Activated naive CD8-positive, alpha-beta T cell treated with anti-CD3 and anti-CD28 coated beads, Interleukin-2, amount 50 U/mL, for 24 hours (primary cell): ENCODE data around the gene THBD.

Experiments used
- ATAC-seq: fragments of 150-1000 bp; cut with Tn5 transposase; one replicate; pipeline ENCODE4 v1.10.0; 2021
- DNase-seq: peaks from one replicate; pipeline ENCODE4 v3.0.0; 2021
- H3K27ac Mint-ChIP-seq: one replicate; pipeline ENCODE4 v1.8.0; 2021; ENCODE audit warnings: mild to moderate bottlenecking, mixed read lengths
- H3K27me3 Mint-ChIP-seq: one replicate; pipeline ENCODE4 v1.8.0; 2021; ENCODE audit warnings: mixed read lengths
- H3K36me3 Mint-ChIP-seq: one replicate; pipeline ENCODE4 v1.8.0; 2021; ENCODE audit warnings: low read depth, mixed read lengths
- H3K4me1 Mint-ChIP-seq: one replicate; pipeline ENCODE4 v1.8.0; 2021; ENCODE audit warnings: mixed read lengths
- H3K4me3 Mint-ChIP-seq: one replicate; pipeline ENCODE4 v1.8.0; 2021; ENCODE audit warnings: mild to moderate bottlenecking, moderate library complexity, mixed read lengths
- H3K9me3 Mint-ChIP-seq: one replicate; pipeline ENCODE4 v1.8.0; 2021; ENCODE audit warnings: mixed read lengths

Gene THBD

GRCh38 chr20:23049201-23050075 lies at the start of gene THBD:
Gene THBD (minus strand): TSS chr20:23049672. CDS start chr20:23049504, 168 bp downstream.
- H3K36me3 Mint-ChIP-seq = no peaks in the 10 kb centered on the region
- H3K27me3 Mint-ChIP-seq = peaks cover 43% of the 10 kb centered on the region
- no peak for DNase-seq
- no peak for ATAC-seq
- H3K27ac Mint-ChIP-seq = no peak within 1 kb of the TSS
- no peaks in the 10 kb centered on the region for H3K4me1 Mint-ChIP-seq
- H3K4me3 Mint-ChIP-seq = no peak within 1 kb of the TSS
- no peaks in the 10 kb centered on the region for H3K9me3 Mint-ChIP-seq

GRCh38 chr20:23097636-23098580 lies 48.4 kb upstream of the THBD start:
- ATAC-seq (no peak), DNase-seq (no peak)
- Mint-ChIP-seq H3K36me3 (no peaks in the 10 kb centered on the region), H3K4me3 (no peak overlapping the region), H3K4me1 (no peaks in the 10 kb centered on the region), H3K27me3 (peaks cover 2% of the 10 kb centered on the region), H3K9me3 (no peaks in the 10 kb centered on the region), H3K27ac (no peak overlapping the region)

- ATAC-seq (no peak), DNase-seq (no peak)
- Mint-ChIP-seq H3K9me3 (no peaks in the 10 kb centered on the region), H3K4me3 (no peak overlapping the region), H3K27me3 (peaks cover 2% of the 10 kb centered on the region), H3K27ac (no peak overlapping the region), H3K36me3 (no peaks in the 10 kb centered on the region), H3K4me1 (no peaks in the 10 kb centered on the region)
Measured at GRCh38 chr20:23096986-23097520, 47.6 kb upstream of the THBD start.

- H3K27ac Mint-ChIP-seq = no peak overlapping the region
- no peak for ATAC-seq
- H3K9me3 Mint-ChIP-seq = no peaks in the 10 kb centered on the region
- no peak for DNase-seq
- no peak overlapping the region for H3K4me3 Mint-ChIP-seq
- peaks cover 2% of the 10 kb centered on the region for H3K27me3 Mint-ChIP-seq
- no peaks in the 10 kb centered on the region for H3K4me1 Mint-ChIP-seq
- H3K36me3 Mint-ChIP-seq = no peaks in the 10 kb centered on the region
Measured at GRCh38 chr20:23096097-23096496, 46.6 kb upstream of the THBD start.

GRCh38 chr20:23095499-23095898 lies 46.0 kb upstream of the THBD start:
- Mint-ChIP-seq H3K4me3 (no peak overlapping the region), H3K27ac (no peak overlapping the region), H3K9me3 (no peaks in the 10 kb centered on the region), H3K4me1 (no peaks in the 10 kb centered on the region), H3K36me3 (no peaks in the 10 kb centered on the region), H3K27me3 (peaks cover 2% of the 10 kb centered on the region)
- ATAC-seq = no peak
- DNase-seq = no peak

- Mint-ChIP-seq H3K36me3 (no peaks in the 10 kb centered on the region), H3K27me3 (peaks cover 2% of the 10 kb centered on the region), H3K27ac (no peak overlapping the region), H3K4me3 (no peak overlapping the region), H3K9me3 (no peaks in the 10 kb centered on the region), H3K4me1 (no peaks in the 10 kb centered on the region)
- DNase-seq = no peak
- ATAC-seq = no peak
Measured at GRCh38 chr20:23094927-23095326, 45.5 kb upstream of the THBD start.

GRCh38 chr20:23094213-23094896 lies 44.9 kb upstream of the THBD start:
- ATAC-seq = no peak
- no peak for DNase-seq
- no peak overlapping the region for H3K27ac Mint-ChIP-seq
- no peak overlapping the region for H3K4me3 Mint-ChIP-seq
- no peaks in the 10 kb centered on the region for H3K4me1 Mint-ChIP-seq
- H3K27me3 Mint-ChIP-seq = peaks cover 2% of the 10 kb centered on the region
- no peaks in the 10 kb centered on the region for H3K36me3 Mint-ChIP-seq
- no peaks in the 10 kb centered on the region for H3K9me3 Mint-ChIP-seq

GRCh38 chr20:23093613-23094012 lies 44.1 kb upstream of the THBD start:
- DNase-seq (no peak), ATAC-seq (no peak)
- Mint-ChIP-seq H3K4me1 (no peaks in the 10 kb centered on the region), H3K27me3 (peaks cover 2% of the 10 kb centered on the region), H3K9me3 (no peaks in the 10 kb centered on the region), H3K36me3 (no peaks in the 10 kb centered on the region), H3K4me3 (no peak overlapping the region), H3K27ac (no peak overlapping the region)

- Mint-ChIP-seq H3K9me3 (no peaks in the 10 kb centered on the region), H3K27ac (no peak overlapping the region), H3K4me1 (no peaks in the 10 kb centered on the region), H3K36me3 (no peaks in the 10 kb centered on the region), H3K4me3 (no peak overlapping the region), H3K27me3 (no peaks in the 10 kb centered on the region)
- ATAC-seq = no peak
- DNase-seq = no peak
Measured at GRCh38 chr20:23092861-23093495, 43.5 kb upstream of the THBD start.

GRCh38 chr20:23092384-23092756 lies 42.9 kb upstream of the THBD start:
- Mint-ChIP-seq H3K27me3 (no peaks in the 10 kb centered on the region), H3K27ac (no peak overlapping the region), H3K9me3 (no peaks in the 10 kb centered on the region), H3K4me3 (no peak overlapping the region), H3K36me3 (no peaks in the 10 kb centered on the region), H3K4me1 (peaks cover 1% of the 10 kb centered on the region)
- ATAC-seq = no peak
- no peak for DNase-seq

- Mint-ChIP-seq H3K27ac (no peak overlapping the region), H3K36me3 (no peaks in the 10 kb centered on the region), H3K4me1 (peaks cover 1% of the 10 kb centered on the region), H3K27me3 (no peaks in the 10 kb centered on the region), H3K4me3 (no peak overlapping the region), H3K9me3 (no peaks in the 10 kb centered on the region)
- ATAC-seq (no peak), DNase-seq (no peak)
Measured at GRCh38 chr20:23091721-23092383, 42.4 kb upstream of the THBD start.

- no peak for DNase-seq
- ATAC-seq = no peak
- Mint-ChIP-seq H3K27ac (no peak overlapping the region), H3K9me3 (no peaks in the 10 kb centered on the region), H3K4me3 (no peak overlapping the region), H3K4me1 (peaks cover 1% of the 10 kb centered on the region), H3K27me3 (no peaks in the 10 kb centered on the region), H3K36me3 (no peaks in the 10 kb centered on the region)
Measured at GRCh38 chr20:23090878-23091277, 41.4 kb upstream of the THBD start.

GRCh38 chr20:23090147-23090546 lies 40.7 kb upstream of the THBD start:
- peaks cover 1% of the 10 kb centered on the region for H3K4me1 Mint-ChIP-seq
- ATAC-seq = no peak
- H3K27me3 Mint-ChIP-seq = no peaks in the 10 kb centered on the region
- no peaks in the 10 kb centered on the region for H3K36me3 Mint-ChIP-seq
- no peaks in the 10 kb centered on the region for H3K9me3 Mint-ChIP-seq
- no peak overlapping the region for H3K4me3 Mint-ChIP-seq
- DNase-seq = no peak
- no peak overlapping the region for H3K27ac Mint-ChIP-seq
